Body of pancreas (tissue), 4 donors: ENCODE measurements around the gene CIAO1. TPM values are rescaled to one million over a fixed set of nuclear protein-coding genes. Genes with fewer than 3 reads are reported as not detected.

Experiments
- ATAC-seq: fragments of 150-250 bp; one replicate; pipeline ENCODE4 v1.9.1; 2016
- DNase-seq, 4 donors: peaks; one replicate each; pipeline ENCODE4 v3.0.0-alpha.2; 2019
- H3K27ac ChIP-seq, 4 donors: fragments of 200-600 bp; sonication (generic); 1 replicate in 3 of 4; 2 replicates in 1 of 4; pipeline versions ENCODE4 v1.5.1 to v1.6.1; 2016 to 2019; ENCODE audit warnings: mild to moderate bottlenecking in 1 of 4, mixed read lengths in 1 of 4, moderate library complexity in 1 of 4
- H3K27me3 ChIP-seq, 2 donors: fragments of 200-600 bp; sonication (generic); one replicate each; pipeline ENCODE4 v1.6.0; 2016; ENCODE audit warnings: mild to moderate bottlenecking in 1 of 2
- H3K36me3 ChIP-seq, 2 donors: fragments of 200-600 bp; sonication (generic); replicated peaks in 1 of 2; 2 replicates each; pipeline ENCODE4 v1.5.1; 2016; ENCODE audit warnings: low read depth in 2 of 2; ENCODE audit not compliant: insufficient read depth in 1 of 2
- H3K4me1 ChIP-seq: fragments of 200-600 bp; sonication (generic); one replicate; pipeline ENCODE4 v1.6.0; 2016
- H3K4me3 ChIP-seq, 2 donors: fragments of 200-600 bp; sonication (generic); 1 replicate in 1 of 2; 2 replicates in 1 of 2; pipeline ENCODE4 v1.5.1; 2016 to 2019
- H3K9me3 ChIP-seq, 3 donors: fragments of 200-600 bp; sonication (generic); 1 replicate in 2 of 3; 2 replicates in 1 of 3; pipeline ENCODE4 v1.5.1; 2016
- POLR2A ChIP-seq, 3 donors: fragments of 450-650 bp; IDR thresholded peaks; one replicate each; pipeline ENCODE4 v1.6.1; 2016; ENCODE audit warnings: antibody characterized with exemption in 3 of 3, mild to moderate bottlenecking in 2 of 3
- WGBS, 2 donors: methylation state at CpG; one replicate each; pipeline ENCODE4 v1.1.5; 2017; 5-methylcytosine and 5-hydroxymethylcytosine counted together
- intact Hi-C: fragments of 100-400 bp; cut with DNase I; formaldehyde crosslinking; loops from one replicate; pipeline ENCODE4 v1.15.1; 2023
- total RNA-seq, 2 donors: library from RNA; depleted of rRNA; stranded (reverse); fragments of >200 nt; gene quantifications; one replicate each; pipeline ENCODE4 v1.1.0, GENCODE V29; 2016
- TF ChIP-seq, protein P1 (sequence below), 7 experiments: fragments of 450-650 bp in 4 of 7; fragments of 200-600 bp in 3 of 7; sonication (generic) in 3 of 7; IDR thresholded peaks; one replicate each; pipeline ENCODE4 v1.5.1; 2016 to 2019; ENCODE audit warnings: antibody characterized with exemption in 7 of 7

CIAO1 gene
- total RNA-seq, 2 donors from 2014 or later = 58.1 to 92.0 TPM

GRCh38 chr2:96264656-96265348 lies 1.2 kb upstream of the CIAO1 start:
- DNase-seq = peak in 2 of 4 donors; percentile 35
- peak overlapping the region; percentile 55 to 94 (median 90) for H3K27ac ChIP-seq
- peak overlapping the region; percentile 80 to 95 for H3K4me3 ChIP-seq
- TF ChIP-seq, protein P1, sequence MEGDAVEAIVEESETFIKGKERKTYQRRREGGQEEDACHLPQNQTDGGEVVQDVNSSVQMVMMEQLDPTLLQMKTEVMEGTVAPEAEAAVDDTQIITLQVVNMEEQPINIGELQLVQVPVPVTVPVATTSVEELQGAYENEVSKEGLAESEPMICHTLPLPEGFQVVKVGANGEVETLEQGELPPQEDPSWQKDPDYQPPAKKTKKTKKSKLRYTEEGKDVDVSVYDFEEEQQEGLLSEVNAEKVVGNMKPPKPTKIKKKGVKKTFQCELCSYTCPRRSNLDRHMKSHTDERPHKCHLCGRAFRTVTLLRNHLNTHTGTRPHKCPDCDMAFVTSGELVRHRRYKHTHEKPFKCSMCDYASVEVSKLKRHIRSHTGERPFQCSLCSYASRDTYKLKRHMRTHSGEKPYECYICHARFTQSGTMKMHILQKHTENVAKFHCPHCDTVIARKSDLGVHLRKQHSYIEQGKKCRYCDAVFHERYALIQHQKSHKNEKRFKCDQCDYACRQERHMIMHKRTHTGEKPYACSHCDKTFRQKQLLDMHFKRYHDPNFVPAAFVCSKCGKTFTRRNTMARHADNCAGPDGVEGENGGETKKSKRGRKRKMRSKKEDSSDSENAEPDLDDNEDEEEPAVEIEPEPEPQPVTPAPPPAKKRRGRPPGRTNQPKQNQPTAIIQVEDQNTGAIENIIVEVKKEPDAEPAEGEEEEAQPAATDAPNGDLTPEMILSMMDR (IDR thresholded peaks at IDR 0.05) = peak in 1 of 7 experiments; percentile 19
- TF ChIP-seq POLR2A (IDR thresholded peaks at IDR 0.05) = no peak
- H3K27me3 ChIP-seq = no peaks in the 10 kb centered on the region
- H3K36me3 ChIP-seq = peaks cover 0 to 16% of the 10 kb centered on the region in 2 donors
- no peaks in the 10 kb centered on the region for H3K9me3 ChIP-seq
- intact Hi-C loops = no loop called here
- ATAC-seq = no peak
- 11 to 35% methylated on average over 14 to 33 of the region's 33 CpGs for whole genome bisulfite sequencing, 2 donors
- H3K4me1 ChIP-seq = peaks cover 63% of the 10 kb centered on the region

- peaks cover 58% of the 10 kb centered on the region for H3K4me1 ChIP-seq
- intact Hi-C loops = no loop called here
- no peaks in the 10 kb centered on the region for H3K27me3 ChIP-seq
- DNase-seq (peak in 3 of 4 donors; percentile 39 to 46 (median 42)), ATAC-seq (peak; percentile 6)
- peak overlapping the region; percentile 80 to 95 for H3K4me3 ChIP-seq
- 0 to 1% methylated on average over 13 to 45 of the region's 49 CpGs for WGBS, 2 donors
- H3K27ac ChIP-seq = peak overlapping the region; percentile 55 to 94 (median 90)
- H3K36me3 ChIP-seq = peaks cover 0 to 16% of the 10 kb centered on the region in 2 donors
- no peaks in the 10 kb centered on the region for H3K9me3 ChIP-seq
- no peak for TF ChIP-seq POLR2A (IDR thresholded peaks at IDR 0.05)
- TF ChIP-seq, protein P1 (IDR thresholded peaks at IDR 0.05) = no peak
Measured at GRCh38 chr2:96265349-96265839, 631 bp upstream of the CIAO1 start.

DNA sequence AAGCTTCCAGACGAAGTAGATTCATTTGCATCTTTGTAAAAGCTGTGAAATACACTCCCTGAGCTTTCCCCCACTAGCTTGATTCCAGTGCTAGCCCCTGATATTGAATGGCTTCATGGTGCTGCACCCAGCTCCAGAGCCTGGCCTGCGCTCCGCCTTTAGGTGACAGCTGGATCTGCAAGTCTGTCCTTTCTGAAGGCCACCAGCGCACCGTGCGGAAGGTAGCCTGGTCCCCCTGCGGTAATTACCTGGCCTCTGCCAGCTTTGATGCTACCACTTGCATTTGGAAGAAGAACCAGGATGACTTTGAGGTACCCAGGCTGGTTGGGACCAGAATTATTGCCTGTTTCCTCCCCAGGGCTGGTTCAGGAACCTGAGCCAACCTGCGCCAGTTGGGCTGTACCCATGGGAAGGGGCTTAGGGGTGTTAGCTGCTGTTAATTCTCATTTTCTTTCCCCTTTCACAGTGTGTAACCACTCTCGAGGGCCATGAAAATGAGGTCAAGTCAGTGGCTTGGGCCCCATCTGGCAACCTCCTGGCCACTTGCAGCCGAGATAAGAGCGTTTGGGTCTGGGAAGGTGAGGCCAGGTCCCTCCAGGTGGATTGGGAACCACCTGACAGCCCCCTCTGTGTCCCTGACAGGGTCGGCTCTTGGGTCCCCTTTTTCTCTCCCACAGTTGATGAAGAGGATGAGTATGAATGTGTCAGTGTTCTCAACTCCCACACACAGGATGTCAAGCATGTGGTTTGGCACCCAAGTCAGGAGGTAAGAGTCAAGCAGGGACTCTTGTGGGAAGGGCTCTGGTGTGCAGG lies 1.3 kb downstream of the CIAO1 start:
- Histone ChIP-seq H3K36me3 (peaks cover 0 to 29% of the 10 kb centered on the region in 2 donors), H3K27ac (no peak overlapping the region), H3K9me3 (no peaks in the 10 kb centered on the region), H3K4me3 (no peak overlapping the region), H3K4me1 (peaks cover 38% of the 10 kb centered on the region), H3K27me3 (no peaks in the 10 kb centered on the region)
- WGBS, 2 donors = 53 to 58% methylated on average over 7 to 12 of the region's 12 CpGs
- ATAC-seq = no peak
- peak in 3 of 4 donors; percentile 31 to 36 (median 35) for DNase-seq
- intact Hi-C loops = no loop called here
- TF ChIP-seq, protein P1 (IDR thresholded peaks at IDR 0.05) = peak in 2 of 7 experiments; percentile 7 to 15
- no peak for TF ChIP-seq POLR2A (IDR thresholded peaks at IDR 0.05)

DNA sequence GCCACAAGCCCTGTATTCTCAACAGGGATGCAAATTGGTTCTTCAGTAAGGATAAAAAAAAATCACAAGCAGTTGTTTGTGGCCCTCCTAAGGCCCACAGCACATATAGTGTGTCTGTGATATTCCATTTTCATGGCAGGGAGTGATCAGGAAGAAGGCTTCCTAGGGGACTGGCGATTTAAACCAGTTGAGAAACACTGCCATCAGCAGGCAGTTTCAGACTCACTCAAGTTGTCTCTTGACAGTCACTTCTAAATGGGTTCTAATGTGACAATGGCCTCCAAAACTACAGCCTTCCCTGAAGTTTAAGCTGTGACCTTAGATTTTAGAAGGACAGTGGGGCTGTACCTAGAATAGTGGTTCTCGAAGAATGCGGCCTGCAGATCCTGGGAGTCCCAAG lies 6.0 kb downstream of the CIAO1 start:
- no peak for TF ChIP-seq POLR2A (IDR thresholded peaks at IDR 0.05)
- TF ChIP-seq, protein P1 (IDR thresholded peaks at IDR 0.05) = no peak
- no peak for ATAC-seq
- H3K27me3 ChIP-seq = no peaks in the 10 kb centered on the region
- no peak overlapping the region for H3K27ac ChIP-seq
- WGBS, 2 donors = 82 to 84% methylated on average over 3 of the region's 3 CpGs
- intact Hi-C loops = no loop called here
- DNase-seq = no peak
- H3K36me3 ChIP-seq = peaks cover 3 to 40% of the 10 kb centered on the region in 2 donors
- peaks cover 8% of the 10 kb centered on the region for H3K4me1 ChIP-seq
- H3K9me3 ChIP-seq = no peaks in the 10 kb centered on the region
- no peak overlapping the region for H3K4me3 ChIP-seq
